Ectodermal cell (in vitro differentiated cells): ENCODE measurements around the gene EPS8L3.
"Not testable (repeated sequence)": the region's sequence is repeated elsewhere in the genome, so short reads cannot be mapped to it uniquely, and the experiment has no call there.

ENCODE experiments used
- H3K27ac ChIP-seq: 2 replicates; pipeline ENCODE4 v1.7.0; 2013; ENCODE audit warnings: mild to moderate bottlenecking, low read depth, low read length; ENCODE audit not compliant: insufficient read depth, poor library complexity, severe bottlenecking
- H3K27me3 ChIP-seq: 2 replicates; pipeline ENCODE4 v1.7.0; 2013; ENCODE audit warnings: mild to moderate bottlenecking, low read length; ENCODE audit not compliant: insufficient read depth, control insufficient read depth, poor library complexity, severe bottlenecking
- H3K36me3 ChIP-seq: one replicate; pipeline ENCODE4 v1.7.0; 2013; ENCODE audit warnings: low read length; ENCODE audit not compliant: control insufficient read depth, insufficient read depth
- H3K4me1 ChIP-seq: one replicate; pipeline ENCODE4 v1.7.0; 2013; ENCODE audit warnings: low read length; ENCODE audit not compliant: control insufficient read depth, insufficient read depth
- H3K4me3 ChIP-seq: 2 replicates; pipeline ENCODE4 v1.7.0; 2013; ENCODE audit warnings: low read depth, low read length, control low read depth; ENCODE audit not compliant: insufficient read depth
- H3K9me3 ChIP-seq: 2 replicates; pipeline ENCODE4 v1.7.0; 2013; ENCODE audit warnings: mild to moderate bottlenecking, low read length, moderate library complexity; ENCODE audit not compliant: control insufficient read depth
- WGBS, 2 experiments: methylation state at CpG; one replicate each; pipeline ENCODE4 v1.1.7; 2013; ENCODE audit warnings: missing lambda C conversion rate in 2 of 2; 5-methylcytosine and 5-hydroxymethylcytosine counted together

The EPS8L3 gene

DNA sequence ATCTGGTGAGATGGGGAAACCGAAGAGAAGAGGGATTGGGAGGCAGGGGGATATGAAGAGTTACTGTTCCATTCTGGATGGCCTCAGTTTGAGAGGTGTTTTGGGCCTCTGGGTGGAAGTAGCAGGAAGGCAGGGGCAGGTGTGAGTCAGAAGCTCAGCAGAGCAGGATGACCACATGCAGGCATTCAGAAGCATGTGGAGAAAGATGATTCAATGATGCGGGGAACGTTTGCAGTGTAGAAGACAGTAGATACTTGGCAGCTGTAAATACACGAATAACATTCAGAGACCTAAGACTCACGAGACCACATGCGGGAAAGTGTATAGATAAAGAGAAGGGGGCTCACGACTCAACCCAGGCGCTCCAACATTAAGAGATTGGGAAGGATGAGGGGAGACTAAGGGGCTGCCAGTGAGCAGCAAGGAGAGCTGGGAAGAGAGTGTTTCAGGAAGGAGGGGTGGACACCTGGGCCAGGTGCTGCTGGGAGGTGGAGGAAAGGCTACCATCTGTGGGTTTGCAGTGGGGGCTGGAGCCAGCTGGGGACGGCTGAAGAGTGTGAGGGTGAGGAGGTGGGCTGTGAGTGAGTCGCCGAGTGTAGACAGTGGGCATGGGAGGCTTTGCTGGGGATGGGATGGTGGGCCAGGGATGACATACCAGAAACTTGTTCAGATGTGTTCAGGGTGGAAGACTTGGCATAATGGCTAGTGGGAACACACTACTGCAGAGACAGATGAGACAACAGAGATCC is 5.8 kb upstream of the EPS8L3 start:
- WGBS, 2 experiments = 90 to 91% methylated on average over 11 of the region's 11 CpGs
- H3K9me3 ChIP-seq = no peaks in the 10 kb centered on the region
- H3K27me3 ChIP-seq = no peaks in the 10 kb centered on the region
- no peak overlapping the region for H3K27ac ChIP-seq
- H3K4me1 ChIP-seq = no peaks in the 10 kb centered on the region
- no peak overlapping the region for H3K4me3 ChIP-seq
- H3K36me3 ChIP-seq = no peaks in the 10 kb centered on the region

DNA sequence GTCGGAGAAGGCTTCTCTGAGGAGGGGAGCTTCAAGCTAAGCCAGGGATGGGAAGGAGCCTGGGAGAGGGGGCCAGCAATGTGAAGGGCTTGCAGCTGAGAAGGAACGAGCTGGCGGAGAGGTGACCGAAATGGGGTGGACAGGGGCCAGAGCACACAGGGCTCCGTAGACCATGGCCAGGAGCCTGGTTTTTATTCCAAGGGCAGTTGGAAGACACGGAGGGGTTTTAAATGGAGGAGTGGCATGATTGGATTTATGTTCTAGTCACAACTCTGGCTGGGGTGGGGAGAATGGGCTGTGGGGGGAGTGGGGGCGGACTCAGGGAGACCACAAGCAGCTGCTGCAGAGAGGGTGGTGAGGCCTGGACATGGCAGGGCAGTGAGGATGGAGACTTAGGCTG is 5.1 kb upstream of the EPS8L3 start:
- Histone ChIP-seq H3K4me1 (no peaks in the 10 kb centered on the region), H3K36me3 (no peaks in the 10 kb centered on the region), H3K27me3 (no peaks in the 10 kb centered on the region), H3K4me3 (no peak overlapping the region), H3K27ac (no peak overlapping the region), H3K9me3 (no peaks in the 10 kb centered on the region)
- 92 to 94% methylated on average over 7 of the region's 7 CpGs for WGBS, 2 experiments

DNA sequence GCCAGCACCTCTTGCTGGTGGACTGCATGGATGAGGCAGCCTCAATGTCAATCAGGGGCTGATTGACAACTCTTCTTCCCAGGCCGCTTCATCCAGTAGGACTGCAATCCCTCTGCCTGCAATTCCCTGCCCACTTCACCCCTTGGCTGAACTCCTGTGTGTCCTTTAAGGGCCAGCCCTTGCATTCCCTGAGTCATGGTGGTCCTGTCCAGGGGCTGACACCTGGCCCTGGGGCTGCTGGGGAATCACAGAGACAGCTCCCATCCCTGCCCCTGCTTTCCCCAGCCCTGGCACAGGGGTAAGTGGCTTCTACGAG is 4.6 kb upstream of the EPS8L3 start:
- no peaks in the 10 kb centered on the region for H3K4me1 ChIP-seq
- H3K27ac ChIP-seq = no peak overlapping the region
- H3K9me3 ChIP-seq = no peaks in the 10 kb centered on the region
- 70 to 75% methylated on average over 2 of the region's 2 CpGs for WGBS, 2 experiments
- no peaks in the 10 kb centered on the region for H3K27me3 ChIP-seq
- no peaks in the 10 kb centered on the region for H3K36me3 ChIP-seq
- H3K4me3 ChIP-seq = no peak overlapping the region

DNA sequence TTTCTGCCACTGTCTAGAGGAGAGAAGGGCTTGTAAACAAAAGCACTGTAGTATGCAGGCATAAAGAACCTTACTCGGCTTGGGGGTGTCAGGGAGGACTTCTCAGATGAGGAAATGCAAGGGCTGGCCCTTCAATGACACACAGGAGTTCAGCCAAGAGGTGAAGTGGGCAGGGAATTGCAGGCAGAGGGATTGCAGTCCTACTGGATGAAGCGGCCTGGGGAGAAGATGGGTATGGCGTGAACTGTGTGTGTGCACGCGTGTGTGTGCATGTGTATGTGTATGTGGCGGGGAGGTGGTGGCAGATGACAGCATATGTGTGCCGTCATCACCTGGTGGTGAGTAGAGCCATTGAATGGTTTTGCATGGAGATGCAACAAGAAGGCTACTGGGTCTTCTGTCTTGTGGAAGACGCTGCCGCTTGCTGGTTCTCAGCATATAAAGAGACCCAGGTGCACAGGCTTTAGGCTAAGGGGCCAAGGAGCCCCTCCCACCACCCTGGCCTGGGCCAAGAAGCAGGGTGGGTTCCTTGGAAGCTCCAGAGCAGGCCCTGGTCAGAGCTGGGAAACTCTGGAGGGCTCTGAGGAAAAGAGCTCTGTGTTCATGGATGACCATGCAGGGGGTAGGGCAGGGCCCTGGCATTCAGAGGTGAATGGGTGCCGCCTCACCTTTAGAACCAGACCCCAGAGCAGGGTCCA is 4.1 kb upstream of the EPS8L3 start:
- no peaks in the 10 kb centered on the region for H3K4me1 ChIP-seq
- no peaks in the 10 kb centered on the region for H3K27me3 ChIP-seq
- H3K36me3 ChIP-seq = no peaks in the 10 kb centered on the region
- no peak overlapping the region for H3K4me3 ChIP-seq
- 93% methylated on average over 10 of the region's 10 CpGs for WGBS, 2 experiments
- no peak overlapping the region for H3K27ac ChIP-seq
- H3K9me3 ChIP-seq = no peaks in the 10 kb centered on the region

DNA sequence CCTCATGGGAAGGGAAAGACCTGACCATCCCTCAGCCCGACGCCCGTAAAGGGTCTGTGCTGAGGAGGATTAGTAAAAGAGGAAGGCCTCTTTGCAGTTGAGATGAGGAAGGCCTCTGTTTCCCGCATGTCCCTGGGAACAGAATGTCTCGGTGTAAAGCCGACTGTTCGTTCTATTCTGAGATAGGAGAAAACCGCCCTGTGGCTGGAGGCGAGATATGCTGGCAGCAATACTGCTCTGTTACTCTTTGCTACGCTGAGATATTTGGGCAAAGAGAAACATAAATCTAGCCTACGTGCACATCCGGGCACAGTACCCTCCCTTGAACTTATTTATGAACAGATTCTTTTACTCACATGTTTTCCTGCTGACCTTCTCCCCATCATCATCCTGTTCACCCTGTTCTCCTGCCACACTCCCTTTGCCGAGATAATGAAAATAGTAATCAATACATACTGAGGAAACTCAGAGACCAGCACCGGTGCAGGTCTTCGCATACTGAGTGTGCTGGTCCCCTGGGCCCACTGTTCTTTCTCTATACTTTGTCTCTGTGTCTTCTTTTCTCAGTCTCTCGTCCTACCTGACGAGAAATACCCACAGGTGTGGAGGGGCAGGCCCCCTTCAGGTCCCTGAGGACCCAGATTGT is 3.4 kb upstream of the EPS8L3 start:
- not testable (repeated sequence) for H3K4me3 ChIP-seq, H3K27me3 ChIP-seq, H3K4me1 ChIP-seq, H3K27ac ChIP-seq, H3K9me3 ChIP-seq, H3K36me3 ChIP-seq
- 92 to 93% methylated on average over 17 of the region's 17 CpGs for WGBS, 2 experiments

DNA sequence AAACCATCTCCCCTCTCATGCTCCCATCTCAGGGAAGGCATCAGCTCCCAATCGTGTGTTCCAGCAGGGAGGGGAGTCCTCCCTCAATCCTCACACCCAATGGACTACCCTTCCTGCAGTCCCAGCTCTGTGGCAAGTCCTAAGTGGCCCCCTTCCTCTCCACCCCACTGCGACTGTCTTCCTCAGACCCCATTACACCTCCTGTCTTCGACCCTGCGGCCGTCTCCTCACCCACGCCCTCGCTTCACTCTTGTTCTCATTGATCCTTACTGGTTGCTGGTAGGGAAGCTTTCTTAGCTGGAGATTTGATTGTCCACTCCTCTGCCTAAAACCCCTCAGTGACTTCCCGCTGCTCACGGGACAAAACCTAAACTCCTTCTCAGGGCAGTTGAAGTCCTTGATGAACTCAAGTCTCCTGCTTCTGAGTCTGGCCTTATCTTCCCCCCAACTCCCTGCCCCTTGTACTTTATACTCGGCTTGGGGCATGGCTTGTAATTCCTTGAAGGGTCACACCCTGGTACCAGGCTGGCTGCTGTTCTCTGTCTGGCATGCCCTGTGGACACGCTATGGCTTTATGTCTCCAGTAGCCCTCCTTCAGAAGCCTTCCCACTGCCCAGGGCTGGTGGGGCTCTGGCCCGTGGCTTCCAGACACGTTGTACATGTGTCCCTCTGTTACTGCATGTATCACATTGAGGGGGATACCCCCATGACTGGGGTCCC is 2.3 kb upstream of the EPS8L3 start:
- H3K27ac ChIP-seq = no peak overlapping the region

DNA sequence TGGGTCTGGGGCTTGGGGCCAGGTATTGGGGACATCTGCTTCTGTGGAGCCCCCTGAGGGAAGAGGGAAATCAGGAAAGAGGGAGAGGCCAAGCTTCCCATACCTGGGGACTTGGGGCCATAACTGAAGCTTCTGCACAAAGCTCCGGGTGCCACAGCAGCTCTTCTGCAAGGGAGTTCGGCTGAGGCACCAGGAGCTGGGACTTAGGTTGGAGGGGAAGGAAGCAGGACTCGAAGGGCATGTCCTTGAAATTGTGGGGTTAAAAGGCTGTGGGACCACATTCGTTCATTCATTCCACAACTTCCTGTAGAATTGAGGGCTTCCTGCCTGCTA is 1.7 kb upstream of the EPS8L3 start:
- Histone ChIP-seq H3K27me3 (no peaks in the 10 kb centered on the region), H3K27ac (no peak overlapping the region), H3K4me1 (no peaks in the 10 kb centered on the region), H3K4me3 (no peak overlapping the region), H3K9me3 (no peaks in the 10 kb centered on the region), H3K36me3 (no peaks in the 10 kb centered on the region)
- WGBS, 2 experiments = 90 to 94% methylated on average over 4 of the region's 4 CpGs

More for the DNA sequence above, 2.3 kb upstream of the EPS8L3 start:
- Histone ChIP-seq H3K27me3 (no peaks in the 10 kb centered on the region), H3K36me3 (no peaks in the 10 kb centered on the region), H3K9me3 (no peaks in the 10 kb centered on the region), H3K4me3 (no peak overlapping the region), H3K4me1 (no peaks in the 10 kb centered on the region)
- 81 to 86% methylated on average over 13 of the region's 13 CpGs for WGBS, 2 experiments

DNA sequence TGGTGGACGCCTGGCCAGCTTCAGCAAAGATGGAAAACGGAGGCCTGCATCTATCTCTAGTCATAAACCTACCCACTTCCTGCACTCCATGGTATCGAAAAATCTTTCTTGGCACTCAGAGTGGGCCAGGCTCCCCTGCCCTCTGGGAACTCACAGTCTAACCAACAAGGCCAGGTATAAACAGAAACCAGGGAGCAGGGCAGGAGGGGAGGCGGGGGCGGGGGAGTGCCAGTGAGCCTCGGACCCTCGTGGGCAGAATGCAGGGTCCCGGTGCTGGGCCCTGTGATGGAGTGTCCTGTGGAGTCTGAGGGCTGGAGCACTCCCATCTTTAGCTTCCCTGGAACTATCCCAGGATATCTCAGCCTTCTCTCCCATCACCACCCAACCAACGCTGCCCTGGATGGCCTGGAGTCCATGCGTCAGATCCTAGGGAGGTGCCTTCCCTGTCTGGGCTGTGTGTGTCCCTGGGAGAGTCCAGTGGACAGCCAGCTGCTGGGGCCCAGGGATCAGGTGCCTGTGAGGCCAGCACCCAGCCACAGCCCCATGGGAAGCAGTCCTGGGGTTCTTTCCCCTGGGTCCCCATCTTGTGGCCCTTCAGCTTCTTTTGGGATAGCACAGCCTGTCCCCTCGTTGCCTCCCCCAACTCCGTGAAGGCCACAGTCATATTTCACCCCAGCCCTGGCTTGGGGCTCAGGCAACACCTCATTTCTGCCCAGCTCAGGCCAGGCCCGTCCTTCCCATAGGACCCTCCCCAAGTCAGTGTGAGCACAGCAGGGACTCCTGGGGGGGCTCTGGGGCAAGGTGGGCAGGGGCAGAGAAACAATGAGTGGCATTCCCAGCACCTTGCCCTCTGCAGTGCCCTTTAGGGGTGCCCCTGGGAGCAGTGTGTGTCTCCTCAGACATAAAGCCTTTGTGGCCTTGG is 1.1 kb upstream of the EPS8L3 start:
- Histone ChIP-seq H3K27ac (no peak overlapping the region), H3K9me3 (no peaks in the 10 kb centered on the region), H3K27me3 (no peaks in the 10 kb centered on the region), H3K4me3 (no peak overlapping the region), H3K4me1 (no peaks in the 10 kb centered on the region), H3K36me3 (no peaks in the 10 kb centered on the region)
- 93 to 94% methylated on average over 13 of the region's 13 CpGs for WGBS, 2 experiments

DNA sequence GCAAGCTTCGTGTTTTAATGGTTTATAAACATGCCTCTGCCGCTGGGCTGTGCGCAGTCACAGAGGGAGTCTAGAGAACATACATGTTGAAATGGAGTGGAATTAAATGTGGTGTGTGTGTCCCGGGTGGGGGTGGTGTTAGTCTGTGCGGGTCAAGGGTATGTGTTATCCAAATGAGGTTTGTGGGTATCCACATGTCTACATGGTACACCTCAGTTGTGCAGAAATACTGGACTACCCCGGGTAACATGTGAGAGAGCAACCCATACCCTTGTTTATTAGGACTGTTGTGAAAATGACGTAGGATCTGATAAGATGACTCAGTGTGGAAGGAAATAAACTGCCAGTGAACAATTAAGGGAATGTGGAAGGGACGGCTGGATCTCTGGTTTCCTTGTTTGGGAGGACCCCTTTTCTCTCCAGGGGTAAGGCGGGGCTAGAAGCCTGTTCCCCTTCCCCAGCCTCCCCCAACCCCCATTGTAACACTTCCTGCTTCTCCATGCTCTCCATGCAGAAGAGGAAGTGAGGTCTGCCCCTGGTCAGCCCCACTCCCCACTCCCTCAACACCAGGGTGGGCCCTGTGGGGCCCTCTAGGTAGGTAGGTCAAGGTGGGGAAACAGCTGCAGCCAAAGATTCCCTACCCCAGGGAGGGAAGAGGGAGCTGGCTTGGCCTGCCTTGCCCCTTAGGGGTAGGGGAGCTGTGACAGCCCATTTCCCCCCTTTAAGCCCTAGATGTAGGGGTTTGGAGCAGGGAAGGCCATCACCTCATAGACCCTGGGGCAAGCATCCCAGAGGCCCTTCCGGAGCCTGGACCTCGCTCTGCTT is 690 bp downstream of the EPS8L3 start:
- 93 to 94% methylated on average over 11 of the region's 11 CpGs for WGBS, 2 experiments
- no peaks in the 10 kb centered on the region for H3K4me1 ChIP-seq
- no peak overlapping the region for H3K27ac ChIP-seq

More for the DNA sequence above, 690 bp downstream of the EPS8L3 start:
- no peaks in the 10 kb centered on the region for H3K27me3 ChIP-seq
- no peak overlapping the region for H3K4me3 ChIP-seq
- H3K9me3 ChIP-seq = no peaks in the 10 kb centered on the region
- no peaks in the 10 kb centered on the region for H3K36me3 ChIP-seq
